Adrenal gland (tissue), 12 donors: ENCODE data around the gene PNRC1. TPM values are rescaled to one million over a fixed set of nuclear protein-coding genes. Genes with fewer than 3 reads are reported as not detected.

Source experiments
- DNase-seq, 7 donors: peaks; one replicate each; pipeline ENCODE4 v3.0.0-alpha.2; 2019 to 2020
- H3K27ac ChIP-seq, 5 donors: fragments of 200-600 bp; sonication (generic) in 4 of 5; 1 replicate in 3 of 5; 2 replicates in 2 of 5; pipeline versions ENCODE4 v1.5.1 to v1.8.0; 2016 to 2020; ENCODE audit warnings: mild to moderate bottlenecking in 1 of 5
- H3K27me3 ChIP-seq: fragments of 200-600 bp; 2 replicates; pipeline ENCODE4 v1.8.0; 2021
- H3K36me3 ChIP-seq, 2 donors: fragments of 200-600 bp; replicated peaks in 1 of 2; 1 replicate in 1 of 2; 2 replicates in 1 of 2; pipeline versions ENCODE4 v1.5.1 to v1.8.0; 2018 to 2022
- H3K4me1 ChIP-seq, 2 donors: fragments of 200-600 bp; replicated peaks in 1 of 2; 1 replicate in 1 of 2; 2 replicates in 1 of 2; pipeline versions ENCODE4 v1.5.1 to v1.8.0; 2018 to 2021
- H3K4me3 ChIP-seq, 4 donors: fragments of 200-600 bp; sonication (generic) in 3 of 4; one replicate each; pipeline ENCODE4 v1.5.1; 2016 to 2018
- H3K9me3 ChIP-seq, 3 donors: fragments of 200-600 bp; sonication (generic) in 1 of 3; replicated peaks in 1 of 3; 1 replicate in 2 of 3; 2 replicates in 1 of 3; pipeline versions ENCODE4 v1.5.1 to v1.8.0; 2016 to 2021
- CTCF ChIP-seq, 6 experiments: fragments of 450-650 bp in 4 of 6; fragments of 200-600 bp in 2 of 6; sonication (generic) in 1 of 6; IDR thresholded peaks; 1 replicate in 5 of 6; 2 replicates in 1 of 6; pipeline versions ENCODE4 v1.5.1 to v1.8.0; 2016 to 2021; ENCODE audit warnings: antibody characterized with exemption in 6 of 6, mild to moderate bottlenecking in 2 of 6, moderate library complexity in 1 of 6
- POLR2A ChIP-seq, 2 donors: fragments of 450-650 bp; IDR thresholded peaks; one replicate each; pipeline ENCODE4 v1.6.1; 2017; ENCODE audit warnings: antibody characterized with exemption in 2 of 2, mild to moderate bottlenecking in 2 of 2, moderate library complexity in 1 of 2
- WGBS, 4 donors: extraction: QIAGEN DNeasy Blood & Tissue Kit in 2 of 4; methylation state at CpG; one replicate each; pipeline versions ENCODE4 v1.1.5 to v1.1.7; 2013 to 2017; 5-methylcytosine and 5-hydroxymethylcytosine counted together
- intact Hi-C, 2 donors: fragments of 100-400 bp; cut with DNase I; formaldehyde crosslinking; loops; one replicate each; pipeline versions ENCODE4 v1.14.1 to v1.15.0; 2022 to 2023
- polyA plus RNA-seq, 3 donors: library from polyadenylated mRNA; stranded (reverse); fragments of 200-250 nt in 2 of 3; fragments of 350-450 nt in 1 of 3; fragmentation: Illumina TruSeq in 1 of 3; extraction: RNeasy Lipid Tissue Mini Kit (QIAGEN cat#74804) in 1 of 3; gene quantifications; one replicate each; pipeline ENCODE4 v1.2.3, GENCODE V29; 2013 to 2014
- small RNA-seq, 2 donors: library from RNA; depleted of rRNA; stranded (forward); fragments of <200 nt; gene quantifications; one replicate each; pipeline ENCODE3, GENCODE V24; 2016
- total RNA-seq, 9 donors: library from RNA; depleted of rRNA in 4 of 9; stranded (reverse); fragments of >200 nt in 4 of 9; fragments of 120-200 nt in 1 of 9; fragmentation: NEBNext Ultra II Directional in 1 of 9; extraction: Animal tissue kit (Norgen Biotek cat#: 25700) in 1 of 9; gene quantifications; one replicate each; pipeline versions ENCODE4 v1.1.0 to v1.2.4, GENCODE V29; 2013 to 2023
- donor health status: healthy with polysubstance abuse.
- donor health status: Bipolar disorder and iron deficiency.
- donor health status: DM: yes; HTN: yes; CAD: no.
- donor health status: DM: no; HTN: no; CAD: no.
- donor health status: DM: no; HTN: no; CAD: no.
- donor health status: DM: yes; HTN: yes; CAD: no.

The PNRC1 gene
- total and polyA plus RNA-seq, 12 donors = 65.5 to 359 (median 220) TPM

- H3K36me3 ChIP-seq = no peaks in the 10 kb centered on the region
- H3K4me1 ChIP-seq = no peaks in the 10 kb centered on the region
- no peaks in the 10 kb centered on the region for H3K9me3 ChIP-seq
- H3K4me3 ChIP-seq = no peak overlapping the region
- H3K27me3 ChIP-seq = no peaks in the 10 kb centered on the region
- intact Hi-C loops = no loop called here
- no peak for DNase-seq
- TF ChIP-seq CTCF (IDR thresholded peaks at IDR 0.05) (no peak), POLR2A (IDR thresholded peaks at IDR 0.05) (no peak)
- no peak overlapping the region for H3K27ac ChIP-seq
- WGBS, 4 donors = 84 to 89% (median 86%) methylated on average over 3 of the region's 3 CpGs
Observed at GRCh38 chr6:89134723-89135122, 54.2 kb downstream of the PNRC1 start.

Small RNA genes lying within 50 kb of the gene (small RNA-seq; reads per million reads assigned to genes)
- 0 reads per million in 2 donors for gene RN7SL336P
- gene RNU2-61P = 0.33 to 1.8 reads per million in 2 donors

Other genes starting within 250 kb of the PNRC1 start
- 10 to 100 TPM in 8 of 9 donors, 1 to 10 TPM in 1; 6.9 to 29.6 (median 15.2) TPM for gene RNGTT, start 117.1 kb upstream of the PNRC1 start, total RNA-seq
- gene RNGTT, start 117.1 kb upstream of the PNRC1 start, polyA plus RNA-seq = 10 to 100 TPM in 1 of 3 donors, 1 to 10 TPM in 2; 2.6 to 17.9 (median 4.1) TPM
- 1 to 10 TPM in 3 of 9 donors, under 1 TPM in 5, not detected in 1; 0.26 to 2.2 (median 0.78) TPM for gene SRSF12, start 37.3 kb downstream of the PNRC1 start, total RNA-seq
- gene SRSF12, start 37.3 kb downstream of the PNRC1 start, polyA plus RNA-seq = 1 to 10 TPM in 1 of 3 donors, under 1 TPM in 2; 0.72 to 1.4 (median 0.91) TPM
- 10 to 100 TPM in 1 of 9 donors, 1 to 10 TPM in 8; 4.3 to 10.0 (median 6.1) TPM for gene PM20D2, start 65.3 kb downstream of the PNRC1 start, total RNA-seq
- gene PM20D2, start 65.3 kb downstream of the PNRC1 start, polyA plus RNA-seq = 1 to 10 TPM; 1.8 to 7.1 (median 2.3) TPM
- gene GABRR1, start 136.6 kb downstream of the PNRC1 start, total RNA-seq = under 1 TPM in 1 of 9 donors, not detected in 8; 0.06 TPM
- gene GABRR1, start 136.6 kb downstream of the PNRC1 start, polyA plus RNA-seq = not detected
- gene GABRR2, start 234.5 kb downstream of the PNRC1 start, total RNA-seq = 1 to 10 TPM in 1 of 9 donors, under 1 TPM in 6, not detected in 2; 0.44 to 2.4 (median 0.80) TPM
- under 1 TPM; 0.17 to 0.48 (median 0.42) TPM for gene GABRR2, start 234.5 kb downstream of the PNRC1 start, polyA plus RNA-seq